Measurements from ENCODE around the gene KRTAP19-1.

The KRTAP19-1 gene

DNA sequence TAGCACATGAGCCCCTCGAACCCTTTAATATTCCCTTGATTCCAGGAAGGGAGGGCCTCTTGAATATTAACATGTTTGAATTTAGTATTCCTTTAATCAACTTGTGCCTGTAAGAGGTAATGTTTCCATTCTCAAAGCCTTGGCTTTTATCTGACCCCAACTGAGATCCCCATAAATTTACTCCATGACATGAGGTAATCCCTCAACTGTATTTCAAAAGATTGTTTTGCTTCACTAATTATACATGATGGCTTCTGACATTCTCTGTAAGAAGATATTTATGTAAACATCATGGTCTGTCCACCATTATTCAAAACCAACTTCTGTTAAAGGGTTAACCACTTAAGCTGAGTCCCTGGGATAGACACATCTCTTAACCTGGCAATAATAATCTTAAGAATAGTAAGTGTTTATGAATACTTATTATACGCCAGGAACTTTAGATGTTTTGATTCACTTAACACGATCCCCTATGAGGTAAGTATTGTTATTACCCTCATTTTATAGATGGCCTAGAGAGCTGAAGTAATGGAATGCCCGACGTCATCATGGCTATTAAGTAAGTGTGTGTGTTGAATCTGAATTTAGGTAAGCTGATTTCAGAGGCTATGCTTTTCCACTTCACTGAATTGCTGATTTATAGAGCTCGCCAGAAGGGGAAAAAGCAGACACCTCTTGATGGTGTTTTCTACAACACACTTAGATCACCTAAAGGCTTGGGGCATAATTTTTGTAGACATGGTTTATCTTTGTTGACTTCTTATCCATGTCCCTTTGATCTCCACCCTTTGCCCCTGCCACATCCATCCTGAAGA lies 11.1 kb downstream of the KRTAP19-1 start:
- no peak for DNase-seq
- TF ChIP-seq, protein P1, sequence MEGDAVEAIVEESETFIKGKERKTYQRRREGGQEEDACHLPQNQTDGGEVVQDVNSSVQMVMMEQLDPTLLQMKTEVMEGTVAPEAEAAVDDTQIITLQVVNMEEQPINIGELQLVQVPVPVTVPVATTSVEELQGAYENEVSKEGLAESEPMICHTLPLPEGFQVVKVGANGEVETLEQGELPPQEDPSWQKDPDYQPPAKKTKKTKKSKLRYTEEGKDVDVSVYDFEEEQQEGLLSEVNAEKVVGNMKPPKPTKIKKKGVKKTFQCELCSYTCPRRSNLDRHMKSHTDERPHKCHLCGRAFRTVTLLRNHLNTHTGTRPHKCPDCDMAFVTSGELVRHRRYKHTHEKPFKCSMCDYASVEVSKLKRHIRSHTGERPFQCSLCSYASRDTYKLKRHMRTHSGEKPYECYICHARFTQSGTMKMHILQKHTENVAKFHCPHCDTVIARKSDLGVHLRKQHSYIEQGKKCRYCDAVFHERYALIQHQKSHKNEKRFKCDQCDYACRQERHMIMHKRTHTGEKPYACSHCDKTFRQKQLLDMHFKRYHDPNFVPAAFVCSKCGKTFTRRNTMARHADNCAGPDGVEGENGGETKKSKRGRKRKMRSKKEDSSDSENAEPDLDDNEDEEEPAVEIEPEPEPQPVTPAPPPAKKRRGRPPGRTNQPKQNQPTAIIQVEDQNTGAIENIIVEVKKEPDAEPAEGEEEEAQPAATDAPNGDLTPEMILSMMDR (IDR thresholded peaks at IDR 0.05; ENCODE audit: low read depth, low read length, missing control alignments), result no peak
- H3K27ac ChIP-seq, result no peak overlapping the region
- no peak overlapping the region for H3K4me3 ChIP-seq (ENCODE audit: low read depth, low read length)
- H3K27me3 ChIP-seq (replicated peaks), result no peaks in the 10 kb centered on the region
- no peaks in the 10 kb centered on the region for H3K36me3 ChIP-seq (replicated peaks)
- in situ Hi-C loops (cut with HindIII; ENCODE audit: low pct_ligation_motif_present, low sequenced_read_pairs), result no loop called here

DNA sequence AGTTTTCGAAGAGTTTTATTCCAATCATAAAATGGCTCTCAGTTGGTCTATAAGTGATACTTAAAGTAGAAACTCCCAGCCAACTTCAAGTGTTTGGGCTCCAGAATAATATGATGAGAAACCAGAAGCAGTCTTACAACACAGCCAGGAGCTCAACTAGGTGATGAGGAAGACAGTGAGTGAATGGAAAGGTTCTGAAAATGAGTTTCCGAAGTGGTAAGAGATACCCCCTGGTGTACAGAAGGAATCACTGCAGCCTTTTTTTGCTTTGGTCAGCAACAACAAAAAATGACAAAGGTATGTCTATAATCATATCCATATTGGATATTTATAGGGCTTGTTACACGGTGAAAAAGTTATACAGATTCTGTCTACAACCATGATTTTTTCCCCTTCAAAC lies 16.5 kb downstream of the KRTAP19-1 start:
- DNase-seq, result no peak

DNA sequence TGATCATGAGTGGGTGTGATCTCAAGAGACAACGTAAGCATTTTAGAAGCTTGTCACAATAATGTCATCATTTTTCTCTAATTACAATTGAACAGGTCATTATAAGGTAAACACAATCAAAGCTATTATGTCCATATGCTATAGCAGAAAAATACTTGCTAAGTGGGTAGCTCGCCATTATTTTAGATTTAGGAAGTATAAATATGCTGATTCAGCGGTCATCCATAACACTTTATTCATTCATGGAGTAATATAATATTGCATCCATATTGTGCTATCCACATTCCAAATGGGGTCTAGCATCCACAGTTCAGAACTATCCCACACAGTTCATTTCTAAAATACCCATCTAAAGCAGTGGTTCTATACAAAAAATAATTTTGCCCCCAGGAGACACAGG lies 31.7 kb downstream of the KRTAP19-1 start:
- Histone ChIP-seq H3K36me3 (replicated peaks) (no peaks in the 10 kb centered on the region), H3K27me3 (replicated peaks) (no peaks in the 10 kb centered on the region), H3K4me3 (ENCODE audit: low read depth, low read length) (no peak overlapping the region), H3K27ac (no peak overlapping the region)
- in situ Hi-C loops (cut with HindIII; ENCODE audit: low pct_ligation_motif_present, low sequenced_read_pairs), result no loop called here
- TF ChIP-seq, protein P1 (IDR thresholded peaks at IDR 0.05; ENCODE audit: low read depth, low read length, missing control alignments), result no peak
- DNase-seq, result no peak

More for the DNA sequence above, 16.5 kb downstream of the KRTAP19-1 start:
- Histone ChIP-seq H3K36me3 (replicated peaks) (no peaks in the 10 kb centered on the region), H3K4me3 (ENCODE audit: low read depth, low read length) (no peak overlapping the region), H3K27ac (no peak overlapping the region), H3K27me3 (replicated peaks) (no peaks in the 10 kb centered on the region)
- in situ Hi-C loops (cut with HindIII; ENCODE audit: low pct_ligation_motif_present, low sequenced_read_pairs), result no loop called here
- TF ChIP-seq, protein P1 (IDR thresholded peaks at IDR 0.05; ENCODE audit: low read depth, low read length, missing control alignments), result peak; percentile 48

DNA sequence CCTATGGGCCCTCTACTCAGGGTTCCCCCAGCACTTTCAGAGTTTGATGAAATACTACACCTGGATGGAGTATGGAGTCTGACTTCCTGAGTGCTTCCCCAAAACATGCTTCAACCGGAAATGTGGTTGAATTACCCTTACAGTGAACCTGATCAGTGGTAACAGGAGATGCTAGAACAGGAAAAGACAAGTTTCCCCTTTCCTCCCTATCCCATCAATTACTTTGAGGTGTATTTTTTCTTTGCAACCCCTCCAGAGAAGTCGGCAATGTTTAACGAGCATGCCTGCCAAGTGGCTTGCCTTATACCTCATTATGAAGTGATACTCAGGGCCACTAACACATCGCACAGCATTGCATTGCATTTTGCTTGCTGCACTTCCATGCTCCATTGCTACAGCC lies 33.1 kb downstream of the KRTAP19-1 start:
- TF ChIP-seq, protein P1 (IDR thresholded peaks at IDR 0.05; ENCODE audit: low read depth, low read length, missing control alignments), result no peak
- in situ Hi-C loops (cut with HindIII; ENCODE audit: low pct_ligation_motif_present, low sequenced_read_pairs), result no loop called here
- no peak overlapping the region for H3K4me3 ChIP-seq (ENCODE audit: low read depth, low read length)
- no peak overlapping the region for H3K27ac ChIP-seq
- H3K36me3 ChIP-seq (replicated peaks), result no peaks in the 10 kb centered on the region
- H3K27me3 ChIP-seq (replicated peaks), result no peaks in the 10 kb centered on the region
- no peak for DNase-seq

DNA sequence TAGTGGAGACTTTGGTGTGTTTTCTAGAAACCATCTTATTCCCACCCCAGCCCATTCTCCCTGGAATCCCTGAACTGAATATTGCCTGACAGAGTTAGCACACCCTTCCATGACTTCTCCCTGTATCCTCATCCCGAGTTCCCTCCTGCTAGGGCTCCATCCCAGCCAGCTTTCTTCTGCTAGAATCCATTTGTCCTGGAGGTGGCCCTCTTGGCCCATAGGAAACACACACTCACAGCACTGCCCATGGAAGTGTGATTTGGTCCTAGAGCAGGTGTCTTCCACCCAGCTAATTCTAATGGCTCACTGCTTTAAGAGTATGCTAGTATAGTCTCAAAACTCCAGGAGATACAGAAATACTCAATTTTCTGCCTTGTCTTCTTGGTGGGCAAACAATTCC lies 36.0 kb downstream of the KRTAP19-1 start:
- no peak for DNase-seq
- Histone ChIP-seq H3K36me3 (replicated peaks) (no peaks in the 10 kb centered on the region), H3K27ac (no peak overlapping the region), H3K27me3 (replicated peaks) (no peaks in the 10 kb centered on the region), H3K4me3 (ENCODE audit: low read depth, low read length) (no peak overlapping the region)
- in situ Hi-C loops (cut with HindIII; ENCODE audit: low pct_ligation_motif_present, low sequenced_read_pairs), result no loop called here
- TF ChIP-seq, protein P1 (IDR thresholded peaks at IDR 0.05; ENCODE audit: low read depth, low read length, missing control alignments), result no peak

DNA sequence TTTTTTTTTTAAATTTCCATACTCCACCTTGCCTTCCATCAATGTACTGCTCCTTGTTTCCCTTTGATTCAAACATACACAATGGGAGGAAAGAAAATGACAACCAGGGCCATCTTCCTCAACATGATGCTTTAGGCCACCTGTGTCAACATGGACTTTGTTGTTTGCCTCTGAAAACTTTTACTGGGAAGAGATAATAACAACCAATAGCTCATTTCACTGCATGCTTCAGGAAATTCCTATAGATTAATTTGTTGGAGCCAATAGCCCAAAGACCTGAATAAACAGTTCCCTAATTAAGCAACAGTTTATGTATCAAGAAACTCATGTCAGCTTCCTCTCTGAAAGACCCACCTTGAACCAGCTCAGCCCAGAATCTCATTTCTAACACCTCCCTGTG lies 36.9 kb downstream of the KRTAP19-1 start:
- no peak overlapping the region for H3K27ac ChIP-seq
- in situ Hi-C loops (cut with HindIII; ENCODE audit: low pct_ligation_motif_present, low sequenced_read_pairs), result no loop called here

More for the DNA sequence above, 36.9 kb downstream of the KRTAP19-1 start:
- TF ChIP-seq, protein P1 (IDR thresholded peaks at IDR 0.05; ENCODE audit: low read depth, low read length, missing control alignments), result no peak
- no peak for DNase-seq
- H3K4me3 ChIP-seq (ENCODE audit: low read depth, low read length), result no peak overlapping the region
- H3K27me3 ChIP-seq (replicated peaks), result no peaks in the 10 kb centered on the region
- no peaks in the 10 kb centered on the region for H3K36me3 ChIP-seq (replicated peaks)
